ENCODE data around the gene RASGEF1B. TPM values are rescaled to one million over a fixed set of nuclear protein-coding genes. Genes with fewer than 3 reads are reported as not detected.

RASGEF1B gene
- total and polyA plus RNA-seq, 2 of the 4 experiments (the other 2 are of a cell fraction): 0.09 to 0.36 TPM

DNA sequence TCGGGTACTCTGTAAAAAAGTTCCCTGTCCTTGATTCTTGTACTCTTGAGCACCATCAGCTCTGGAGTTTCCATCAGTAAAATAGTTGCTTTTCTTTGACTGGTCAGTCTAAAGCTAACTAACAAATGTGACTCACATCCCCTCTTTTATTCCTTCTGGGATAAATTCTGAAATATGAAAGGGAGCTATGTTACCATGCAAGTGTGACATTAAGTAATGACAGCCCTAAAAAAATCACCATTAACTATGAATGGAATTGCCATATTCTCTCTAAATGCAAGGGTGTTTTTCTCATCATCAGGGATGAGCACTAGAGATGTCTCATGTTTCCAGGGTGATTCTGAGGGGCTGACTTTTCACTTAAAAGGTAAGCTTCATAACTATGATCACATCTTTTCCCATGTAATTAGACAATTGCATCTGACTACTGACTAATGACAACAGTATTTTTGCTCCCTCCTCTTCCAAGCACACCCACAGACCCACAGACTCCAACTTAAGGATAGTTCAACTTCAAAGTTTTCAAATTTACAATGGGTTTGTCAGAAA lies 26.9 kb upstream of the RASGEF1B start:
- Histone ChIP-seq H3K4me2 (ENCODE audit: low read depth, low read length) (no peak overlapping the region), H3K14ac (replicated peaks; ENCODE audit: low read depth, low read length) (no peak overlapping the region), H2AK5ac (ENCODE audit: low read depth, low read length) (no peak overlapping the region), H3K18ac (ENCODE audit: low read depth, low read length) (no peak overlapping the region), H3K23ac (ENCODE audit: low read depth, low read length) (no peak overlapping the region), H2BK5ac (ENCODE audit: low read depth, low read length, poor library complexity, severe bottlenecking) (no peak overlapping the region), H4K20me1 (ENCODE audit: insufficient read depth, low read length) (no peaks in the 10 kb centered on the region), H2BK15ac (ENCODE audit: low read depth, low read length) (no peak overlapping the region), H2AFZ (replicated peaks; ENCODE audit: low read length, poor library complexity) (no peak overlapping the region), H2BK20ac (ENCODE audit: low read depth, low read length) (no peak overlapping the region), H3K56ac (ENCODE audit: extremely low read depth, insufficient read depth, low read length) (no peak overlapping the region), H3K27me3 (ENCODE audit: control insufficient read depth, insufficient read depth, low read length) (peaks cover 15% of the 10 kb centered on the region), H3K9me1 (ENCODE audit: insufficient read depth, low read length) (no peaks in the 10 kb centered on the region), H4K8ac (ENCODE audit: low read depth in 2 of 2, low read length in 2 of 2) (no peak overlapping the region), H3K79me1 (ENCODE audit: low read depth in 1 of 2, low read length in 2 of 2) (no peaks in the 10 kb centered on the region), H3K4me3 (ENCODE audit: insufficient read depth, low read depth, low read length) (no peak overlapping the region), H2AK9ac (replicated peaks; ENCODE audit: low read depth, low read length, poor library complexity) (no peak overlapping the region), H3K4ac (ENCODE audit: low read depth, low read length) (no peak overlapping the region), H3K4me1 (ENCODE audit: control insufficient read depth, insufficient read depth, low read length) (no peaks in the 10 kb centered on the region), H3K36me3 (ENCODE audit: control insufficient read depth, insufficient read depth, low read length) (no peaks in the 10 kb centered on the region), H3K9me3 (ENCODE audit: control insufficient read depth, insufficient read depth, low read length) (no peaks in the 10 kb centered on the region), H4K91ac (ENCODE audit: insufficient read depth, low read depth, low read length) (no peak overlapping the region), H4K5ac (ENCODE audit: low read depth, low read length) (no peak overlapping the region), H2BK120ac (ENCODE audit: low read depth, low read length) (no peak overlapping the region), H3K9ac (ENCODE audit: low read depth, low read length) (no peak overlapping the region), H3K27ac (ENCODE audit: insufficient read depth, low read length) (no peak overlapping the region)
- dilution Hi-C loops (cut with HindIII; ENCODE audit: low sequenced_read_pairs, unreplicated experiment): no loop called here
- ATAC-seq (ENCODE audit: low read depth): no peak
- POLR2A ChIA-PET (ENCODE audit: unreplicated experiment): no interaction called here
- intact Hi-C loops (cut with micrococcal nuclease): no loop called here
- CTCF ChIA-PET: no interaction called here
- no peak for DNase-seq
- in situ Hi-C loops (cut with MboI; ENCODE audit: low sequenced_read_pairs): no loop called here
- no TSS peak for BruUV-seq (replicated peaks)
- TF ChIP-seq MXI1 (IDR thresholded peaks at IDR 0.05; ENCODE audit: borderline replicate concordance, low read depth, low read length): no peak
- TF ChIP-seq MAFK (IDR thresholded peaks at IDR 0.05; ENCODE audit: low read depth, low read length): no peak
- TF ChIP-seq FOS (IDR thresholded peaks at IDR 0.05; ENCODE audit: low read depth, low read length): no peak
- TF ChIP-seq RCOR1 (IDR thresholded peaks at IDR 0.05; ENCODE audit: insufficient replicate concordance, low read length): no peak
- no peak for TF ChIP-seq RFX5 (IDR thresholded peaks at IDR 0.05; ENCODE audit: low read depth, low read length)
- TF ChIP-seq MAZ (IDR thresholded peaks at IDR 0.05; ENCODE audit: borderline replicate concordance, low read depth, low read length): no peak
- no peak for TF ChIP-seq BHLHE40 (IDR thresholded peaks at IDR 0.05; ENCODE audit: low read depth, low read length)
- TF ChIP-seq SMC3 (IDR thresholded peaks at IDR 0.05; ENCODE audit: low read depth, low read length): no peak
- TF ChIP-seq RAD21 (IDR thresholded peaks at IDR 0.05; ENCODE audit: low read length): no peak
- no peak for TF ChIP-seq CHD1 (IDR thresholded peaks at IDR 0.05; ENCODE audit: low read depth, low read length)
- TF ChIP-seq NFE2L2 (IDR thresholded peaks at IDR 0.05; ENCODE audit: low read depth, low read length): no peak
- TF ChIP-seq POLR2A (IDR thresholded peaks at IDR 0.05; ENCODE audit: low read depth, low read length): no peak
- no peak for TF ChIP-seq CTCF (conservative IDR thresholded peaks at IDR 0.05; ENCODE audit: low read depth, low read length)
- no peak for TF ChIP-seq ELK1 (IDR thresholded peaks at IDR 0.05; ENCODE audit: borderline replicate concordance, low read depth, low read length)
- TF ChIP-seq USF2 (IDR thresholded peaks at IDR 0.05; ENCODE audit: low read depth, low read length): no peak
- WGBS, 2 experiments (ENCODE audit: extremely low coverage in 2 of 2, insufficient read length in 1 of 2): 0% methylated on average over 1 of the region's 1 CpG; no CpG with 5 or more reads in 1 of the 2 experiments

All from IMR-90 (cell line).